ENCODE data around the gene LATS1.

LATS1 gene

DNA sequence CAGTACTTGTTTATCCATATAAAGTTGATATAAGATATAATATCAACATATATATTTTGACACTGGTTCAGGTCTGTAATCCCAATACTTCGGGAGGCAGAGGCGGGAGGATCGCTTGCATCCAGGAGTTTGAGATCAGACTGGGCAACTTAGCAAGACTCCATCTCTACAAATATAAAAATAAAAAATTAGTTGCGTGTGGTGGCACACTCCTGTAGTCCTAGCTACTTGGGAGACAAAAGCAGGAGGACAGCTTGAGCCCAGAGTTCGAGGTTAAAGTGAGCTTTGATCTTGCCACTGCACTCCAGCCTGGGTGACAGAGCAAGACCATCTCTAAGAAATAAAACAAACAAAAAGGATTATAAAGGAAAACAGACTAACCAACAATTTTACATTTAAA is 60.5 kb downstream of the LATS1 start:
- no peak for DNase-seq

GRCh38 chr6:149651056-149651455 is 66.8 kb downstream of the LATS1 start:
- DNase-seq, result no peak

DNA sequence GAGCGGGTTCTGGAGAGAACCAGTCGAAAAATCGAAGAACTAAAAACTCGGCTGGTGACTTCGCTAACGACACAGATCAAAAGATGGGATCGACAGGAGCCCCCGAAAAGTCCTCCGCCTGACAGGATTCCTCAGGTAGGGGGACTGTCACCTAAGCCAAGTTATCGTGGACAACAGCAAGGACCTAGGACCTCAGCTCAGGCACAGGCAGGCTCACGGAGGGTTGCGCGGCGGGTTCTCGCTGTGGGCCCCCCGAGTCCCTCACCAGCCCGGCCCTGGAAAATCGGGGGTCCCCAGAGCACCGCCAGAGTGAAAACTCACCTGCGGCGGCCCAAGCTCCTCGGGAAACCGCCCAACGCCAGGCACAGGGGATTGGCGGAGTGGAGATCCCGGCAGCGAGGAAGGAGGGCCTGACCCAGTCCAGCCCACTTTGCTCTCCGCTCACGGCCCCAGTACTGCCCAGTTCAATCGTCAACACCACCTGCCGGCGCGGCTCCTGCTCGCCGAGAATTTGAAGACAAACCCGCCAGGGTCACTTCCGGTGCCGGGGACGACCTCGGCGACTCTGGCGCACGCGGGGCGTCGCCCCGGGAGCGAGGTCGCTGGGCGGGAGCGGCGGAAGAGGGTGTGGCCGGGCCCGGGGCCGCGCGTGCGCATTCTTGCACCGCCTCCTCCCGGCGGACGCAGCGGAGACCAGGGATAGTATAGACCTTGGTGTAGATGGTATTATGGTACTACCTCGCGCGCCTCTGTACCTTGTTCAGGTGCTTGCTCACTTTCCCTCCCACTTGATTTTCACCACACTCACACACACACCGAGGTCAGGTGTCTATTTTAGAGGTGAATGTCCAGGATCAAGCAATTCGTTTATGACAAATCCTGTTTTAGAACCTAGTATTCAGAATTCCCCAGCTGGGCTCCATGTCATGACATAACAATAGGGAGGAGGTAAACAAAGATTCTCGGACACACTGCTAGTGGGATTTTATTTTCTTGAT is 69.5 kb downstream of the LATS1 start, which contains the start of gene KATNA1:
Gene KATNA1, minus strand, starts transcription at position 567 of the 998 bp plus-strand sequence. CDS start 10,167 bp downstream, outside the sequence.
- peak; percentile 76 for DNase-seq

DNA sequence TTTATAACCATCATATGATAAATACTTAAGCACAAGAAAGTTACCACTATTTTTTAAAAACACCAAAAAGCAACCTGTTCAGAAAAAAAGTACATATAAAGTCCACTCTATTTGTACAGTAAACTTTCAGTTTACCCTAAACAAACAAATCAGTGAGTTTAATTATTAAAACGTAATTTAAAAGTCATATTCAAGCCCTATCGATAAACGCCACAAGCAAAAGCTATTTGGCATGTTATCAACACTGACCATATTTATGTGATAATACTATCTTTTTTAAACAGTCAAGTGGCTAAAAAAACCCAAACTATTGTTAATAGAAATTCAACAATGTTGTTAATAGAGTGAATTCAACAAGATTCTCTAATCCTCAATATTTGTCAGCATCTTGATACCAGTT is 71.3 kb downstream of the LATS1 start:
- DNase-seq, result no peak

DNA sequence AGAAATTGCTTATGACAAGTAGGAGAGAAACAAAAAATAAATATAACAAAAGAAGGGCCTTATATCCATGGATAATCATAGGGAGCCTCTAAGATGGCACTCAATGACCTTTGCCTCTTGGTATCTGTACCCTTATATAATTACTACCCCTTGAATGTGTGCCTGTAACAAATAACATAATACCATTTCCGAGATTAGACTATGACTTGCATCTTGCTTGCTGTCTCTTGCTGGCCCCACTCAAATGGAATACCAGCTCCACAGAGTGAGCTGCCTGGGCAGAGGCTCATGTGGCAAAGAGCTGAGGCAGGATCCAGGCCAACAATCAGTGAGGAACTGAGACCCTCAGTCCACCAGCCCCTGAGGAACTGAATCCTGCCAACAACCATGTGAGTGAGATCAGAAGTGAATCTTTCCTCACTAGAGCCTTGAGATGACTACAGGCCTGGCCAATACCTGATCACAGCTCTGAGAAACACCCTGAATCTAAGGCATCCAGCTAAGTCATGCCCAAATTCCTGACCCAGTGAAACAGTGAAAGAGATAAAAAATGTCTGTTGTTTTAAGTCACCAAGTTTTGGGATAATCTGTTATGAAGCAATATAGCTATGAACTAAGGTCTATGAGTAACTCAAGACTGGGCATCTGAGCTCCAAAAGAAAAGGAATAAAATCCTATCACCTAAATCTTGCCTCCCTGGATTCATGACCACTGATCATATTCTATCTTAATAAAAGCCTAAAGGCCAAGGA is 74.9 kb downstream of the LATS1 start:
- DNase-seq, result no peak

DNA sequence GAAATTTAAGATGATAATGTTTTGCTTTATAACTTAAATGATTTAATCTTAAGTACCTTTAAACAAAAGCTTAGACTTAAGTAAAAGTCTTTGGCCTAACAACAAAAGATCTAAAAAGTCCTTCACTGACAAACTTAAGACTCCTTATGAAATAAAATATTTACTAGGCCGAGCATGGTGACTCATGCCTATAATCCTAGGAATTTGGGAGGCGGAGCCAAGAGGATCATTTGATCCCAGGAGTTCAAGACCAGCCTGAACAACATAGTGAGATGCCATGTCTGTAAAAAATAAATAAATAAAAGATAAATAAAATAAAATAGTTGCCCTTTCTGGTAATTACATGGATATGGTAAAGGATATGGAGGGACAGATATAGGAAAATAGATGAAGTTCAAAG is 81.8 kb downstream of the LATS1 start:
- no peak for DNase-seq

DNA sequence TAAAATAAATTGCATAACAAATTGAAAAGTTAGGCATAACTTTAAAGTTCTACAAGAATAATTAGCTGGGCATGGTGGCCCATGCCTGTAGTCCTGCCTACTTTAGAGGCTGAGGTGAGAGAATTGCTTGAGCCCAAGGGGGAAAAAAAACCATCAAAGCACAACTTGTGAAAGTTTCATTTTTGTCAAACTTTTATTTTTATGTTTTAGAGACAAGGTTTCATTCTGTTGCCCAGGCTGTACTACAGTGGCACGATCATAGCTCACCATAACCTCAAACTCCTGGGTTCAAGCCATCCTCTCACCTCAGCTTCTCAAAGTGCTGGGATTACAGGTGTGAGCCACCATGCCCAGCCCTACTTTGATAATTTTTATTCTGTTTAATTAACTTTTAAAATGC is 83.6 kb downstream of the LATS1 start:
- DNase-seq, result no peak

- no peak for DNase-seq
These were observed 88.9 kb downstream of the LATS1 start for GRCh38 chr6:149628875-149629510.

- no peak for DNase-seq
These were observed 90.2 kb downstream of the LATS1 start for GRCh38 chr6:149627672-149628071.

DNA sequence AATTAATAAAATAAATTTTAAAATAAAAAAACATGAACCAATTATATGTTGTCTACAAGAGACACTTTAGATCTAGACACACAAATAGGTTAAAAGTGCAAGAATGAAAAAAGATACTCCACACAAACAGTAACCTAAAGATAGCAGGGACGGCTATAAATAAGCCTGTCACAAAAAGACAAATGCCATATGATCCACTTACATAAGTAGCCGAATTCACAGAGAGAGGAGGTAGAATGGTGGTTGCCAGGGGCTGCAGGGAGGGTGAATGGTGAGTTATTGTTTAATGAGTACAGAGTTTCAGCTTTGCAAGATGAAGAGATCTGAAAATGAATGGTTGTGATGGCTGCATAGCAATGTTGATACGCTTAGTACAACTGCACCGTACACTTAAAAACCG is 102.1 kb downstream of the LATS1 start:
- no peak for DNase-seq

- no peak for DNase-seq
These were observed 103.6 kb downstream of the LATS1 start for GRCh38 chr6:149614337-149614736.

- no peak for DNase-seq
These were observed 109.4 kb downstream of the LATS1 start for GRCh38 chr6:149608381-149608982.

Measured in effector CD4-positive, alpha-beta T cell (primary cell).